ENCODE results near the gene SCN3B.
A peak's percentile ranks its signal among the peaks of the same experiment; 100 is the strongest.

Gene SCN3B

DNA sequence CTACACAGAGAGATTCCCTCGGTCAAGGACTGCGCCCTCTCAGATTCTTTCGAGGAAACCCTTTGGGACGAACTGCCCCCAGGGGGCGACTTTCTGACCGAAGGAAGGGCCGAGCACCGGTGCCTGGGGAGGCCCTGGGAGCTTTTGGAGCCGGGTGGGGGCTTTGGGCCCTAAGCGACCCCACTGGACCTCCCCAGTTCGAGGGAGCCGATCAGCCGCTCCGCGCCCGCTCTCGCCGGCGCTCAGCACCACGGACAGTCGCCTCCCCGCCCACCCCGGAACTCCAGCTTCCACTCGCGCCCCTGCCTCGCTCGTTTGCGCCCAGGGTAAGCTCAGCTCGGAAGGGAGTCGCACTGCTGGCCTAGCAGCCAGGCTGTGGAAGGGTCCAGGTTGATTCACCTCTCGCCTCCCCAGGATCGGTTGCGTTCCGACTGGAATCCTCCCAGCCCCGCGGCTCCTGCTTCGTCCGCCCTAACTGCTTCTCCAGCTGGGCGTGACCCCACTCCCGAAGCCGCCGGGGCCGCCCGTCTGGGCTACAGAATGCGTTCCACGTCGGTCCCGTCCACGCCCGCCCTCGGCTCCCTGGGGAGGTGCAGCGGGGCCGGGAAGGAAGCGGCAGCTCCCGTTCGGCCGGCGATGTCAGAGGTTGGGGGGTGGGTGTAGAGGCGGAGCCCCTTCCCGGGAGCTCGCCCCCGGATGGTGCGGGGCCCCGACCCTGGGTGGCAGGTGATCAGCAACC lies 428 bp downstream of the SCN3B start:
- peak; percentile 47 for DNase-seq (ENCODE audit: low read depth)
- peak overlapping the region; percentile 27 for H3K4me3 ChIP-seq (ENCODE audit: low read depth, low read length)
- TF ChIP-seq, protein P1, sequence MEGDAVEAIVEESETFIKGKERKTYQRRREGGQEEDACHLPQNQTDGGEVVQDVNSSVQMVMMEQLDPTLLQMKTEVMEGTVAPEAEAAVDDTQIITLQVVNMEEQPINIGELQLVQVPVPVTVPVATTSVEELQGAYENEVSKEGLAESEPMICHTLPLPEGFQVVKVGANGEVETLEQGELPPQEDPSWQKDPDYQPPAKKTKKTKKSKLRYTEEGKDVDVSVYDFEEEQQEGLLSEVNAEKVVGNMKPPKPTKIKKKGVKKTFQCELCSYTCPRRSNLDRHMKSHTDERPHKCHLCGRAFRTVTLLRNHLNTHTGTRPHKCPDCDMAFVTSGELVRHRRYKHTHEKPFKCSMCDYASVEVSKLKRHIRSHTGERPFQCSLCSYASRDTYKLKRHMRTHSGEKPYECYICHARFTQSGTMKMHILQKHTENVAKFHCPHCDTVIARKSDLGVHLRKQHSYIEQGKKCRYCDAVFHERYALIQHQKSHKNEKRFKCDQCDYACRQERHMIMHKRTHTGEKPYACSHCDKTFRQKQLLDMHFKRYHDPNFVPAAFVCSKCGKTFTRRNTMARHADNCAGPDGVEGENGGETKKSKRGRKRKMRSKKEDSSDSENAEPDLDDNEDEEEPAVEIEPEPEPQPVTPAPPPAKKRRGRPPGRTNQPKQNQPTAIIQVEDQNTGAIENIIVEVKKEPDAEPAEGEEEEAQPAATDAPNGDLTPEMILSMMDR (IDR thresholded peaks at IDR 0.05; ENCODE audit: low read depth, low read length) = no peak
- TF ChIP-seq MYC (IDR thresholded peaks at IDR 0.05; ENCODE audit: low read depth, low read length) (no peak), POLR2A (IDR thresholded peaks at IDR 0.05; ENCODE audit: extremely low read depth, insufficient read length) (no peak)
- TF ChIP-seq, protein P2, sequence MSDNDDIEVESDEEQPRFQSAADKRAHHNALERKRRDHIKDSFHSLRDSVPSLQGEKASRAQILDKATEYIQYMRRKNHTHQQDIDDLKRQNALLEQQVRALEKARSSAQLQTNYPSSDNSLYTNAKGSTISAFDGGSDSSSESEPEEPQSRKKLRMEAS (IDR thresholded peaks at IDR 0.05; ENCODE audit: low read depth, low read length) = no peak

DNA sequence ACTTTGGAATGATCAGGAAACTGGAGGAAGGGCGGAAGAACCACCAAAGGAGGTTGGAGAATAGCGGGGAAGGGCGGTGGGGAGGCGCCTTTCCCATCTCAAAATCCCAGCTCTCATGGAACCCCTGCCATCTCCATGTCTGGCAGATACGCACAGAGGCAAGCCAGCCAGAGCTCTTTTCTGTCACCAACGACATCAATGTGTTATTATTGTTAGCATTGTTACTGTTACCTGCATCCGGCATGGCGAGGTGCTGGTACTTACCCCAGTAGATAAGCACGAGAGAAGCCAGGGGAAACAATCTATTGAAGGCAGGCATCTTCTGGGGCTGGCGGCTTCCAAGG lies 969 bp downstream of the SCN3B start:
- DNase-seq (ENCODE audit: low read depth) = no peak
- TF ChIP-seq POLR2A (IDR thresholded peaks at IDR 0.05; ENCODE audit: extremely low read depth, insufficient read length) = no peak
- TF ChIP-seq MYC (IDR thresholded peaks at IDR 0.05; ENCODE audit: low read depth, low read length) = no peak
- TF ChIP-seq, protein P1 (IDR thresholded peaks at IDR 0.05; ENCODE audit: low read depth, low read length) = no peak
- TF ChIP-seq, protein P2 (IDR thresholded peaks at IDR 0.05; ENCODE audit: low read depth, low read length) = no peak
- no peak overlapping the region for H3K4me3 ChIP-seq (ENCODE audit: low read depth, low read length)

- TF ChIP-seq, protein P1 (IDR thresholded peaks at IDR 0.05; ENCODE audit: low read depth, low read length) = no peak
- TF ChIP-seq MYC (IDR thresholded peaks at IDR 0.05; ENCODE audit: low read depth, low read length) (no peak), POLR2A (IDR thresholded peaks at IDR 0.05; ENCODE audit: extremely low read depth, insufficient read length) (no peak)
- TF ChIP-seq, protein P2 (IDR thresholded peaks at IDR 0.05; ENCODE audit: low read depth, low read length) = no peak
- no peak for DNase-seq (ENCODE audit: low read depth)
- H3K4me3 ChIP-seq (ENCODE audit: low read depth, low read length) = no peak overlapping the region
Measured at GRCh38 chr11:123652599-123652998, 1.8 kb downstream of the SCN3B start.

- no peak for DNase-seq (ENCODE audit: low read depth)
- no peak overlapping the region for H3K4me3 ChIP-seq (ENCODE audit: low read depth, low read length)
- TF ChIP-seq POLR2A (IDR thresholded peaks at IDR 0.05; ENCODE audit: extremely low read depth, insufficient read length) (no peak), MYC (IDR thresholded peaks at IDR 0.05; ENCODE audit: low read depth, low read length) (no peak)
- TF ChIP-seq, protein P2 (IDR thresholded peaks at IDR 0.05; ENCODE audit: low read depth, low read length) = no peak
Measured at GRCh38 chr11:123650901-123651300, 3.5 kb downstream of the SCN3B start.

GRCh38 chr11:123645286-123645975 lies 9.0 kb downstream of the SCN3B start:
- TF ChIP-seq, protein P2 (IDR thresholded peaks at IDR 0.05; ENCODE audit: low read depth, low read length) = no peak
- TF ChIP-seq MYC (IDR thresholded peaks at IDR 0.05; ENCODE audit: low read depth, low read length) (no peak), POLR2A (IDR thresholded peaks at IDR 0.05; ENCODE audit: extremely low read depth, insufficient read length) (no peak)
- TF ChIP-seq, protein P1 (IDR thresholded peaks at IDR 0.05; ENCODE audit: low read depth, low read length) = no peak
- DNase-seq (ENCODE audit: low read depth) = no peak

DNA sequence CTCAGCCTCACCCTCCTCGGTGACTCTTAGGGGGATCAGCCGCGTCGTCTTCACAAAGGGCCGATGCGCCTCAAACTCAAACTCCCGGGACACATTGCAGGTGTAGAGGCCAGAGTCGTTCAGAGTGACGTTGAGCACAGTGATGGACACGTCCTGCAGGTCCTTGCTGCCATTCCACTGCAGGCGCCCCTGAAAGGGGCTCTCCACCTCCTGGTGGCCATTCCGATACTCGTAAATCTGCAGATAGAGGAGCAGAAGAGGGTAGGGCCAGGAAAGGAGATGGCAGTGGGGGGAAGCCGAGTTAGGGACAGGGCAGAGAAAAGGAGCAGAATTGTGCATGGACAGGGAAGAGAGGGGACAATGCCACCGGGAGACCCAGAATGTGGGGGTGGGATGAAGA lies 12.0 kb downstream of the SCN3B start:
- no peak overlapping the region for H3K4me3 ChIP-seq (ENCODE audit: low read depth, low read length)
- TF ChIP-seq, protein P1 (IDR thresholded peaks at IDR 0.05; ENCODE audit: low read depth, low read length) = no peak
- TF ChIP-seq MYC (IDR thresholded peaks at IDR 0.05; ENCODE audit: low read depth, low read length) (no peak), POLR2A (IDR thresholded peaks at IDR 0.05; ENCODE audit: extremely low read depth, insufficient read length) (no peak)
- TF ChIP-seq, protein P2 (IDR thresholded peaks at IDR 0.05; ENCODE audit: low read depth, low read length) = no peak
- DNase-seq (ENCODE audit: low read depth) = no peak

More at GRCh38 chr11:123645286-123645975, 9.0 kb downstream of the SCN3B start:
- no peak overlapping the region for H3K4me3 ChIP-seq (ENCODE audit: low read depth, low read length)
